ENCODE results near the gene A3GALT2. TPM values are rescaled to one million over a fixed set of nuclear protein-coding genes. Genes with fewer than 3 reads are reported as not detected.
A peak's percentile ranks its signal among the peaks of the same experiment; 100 is the strongest.

A3GALT2 gene
- total and polyA plus RNA-seq, 9 of the 15 experiments (the other 6 are each of a cell fraction or from before 2014, with no cell fraction given): not detected

GRCh38 chr1:33349778-33350610 lies 29.1 kb upstream of the A3GALT2 start (continued):
- TF ChIP-seq DLX4 (CRISPR knock-in tag; IDR thresholded peaks at IDR 0.05) (no peak), SMARCA4 (IDR thresholded peaks at IDR 0.05) (peak; percentile 67), ZNF140 (CRISPR knock-in tag; IDR thresholded peaks at IDR 0.05) (no peak), THRB (CRISPR knock-in tag; conservative IDR thresholded peaks at IDR 0.05) (0 out of 2 replicates have a peak, but pooled peaks have one; percentile 75), LCOR (CRISPR knock-in tag; IDR thresholded peaks at IDR 0.05) (peak; percentile 50; the same call in 1 of the 2 replicates), HNRNPK (IDR thresholded peaks at IDR 0.05; ENCODE audit: low read depth, low read length, poor library complexity, severe bottlenecking) (no peak), RAD51 (IDR thresholded peaks at IDR 0.05; ENCODE audit: borderline replicate concordance, low read depth) (no peak), ZNF785 (CRISPR knock-in tag; IDR thresholded peaks at IDR 0.05) (no peak), ZNF699 (CRISPR knock-in tag; IDR thresholded peaks at IDR 0.05; ENCODE audit: insufficient replicate concordance) (no peak), CREB1 (IDR thresholded peaks at IDR 0.05) (no peak), CREB1 (CRISPR knock-in tag; IDR thresholded peaks at IDR 0.05) (no peak; the same call in 1 of the 2 replicates), MBD1 (CRISPR knock-in tag; IDR thresholded peaks at IDR 0.05) (no peak), HDAC8 (tag; IDR thresholded peaks at IDR 0.05) (peak; percentile 90), GABPB1 (CRISPR knock-in tag; IDR thresholded peaks at IDR 0.05) (peak; percentile 43; the same call in 1 of the 2 replicates), ZNF41 (CRISPR knock-in tag; conservative IDR thresholded peaks at IDR 0.05) (no peak), GATA2 (CRISPR knock-in tag; IDR thresholded peaks at IDR 0.05) (no peak), KDM1A (IDR thresholded peaks at IDR 0.05) (no peak), CCAR2 (IDR thresholded peaks at IDR 0.05; ENCODE audit: low read depth, low read length) (no peak), MTA3 (IDR thresholded peaks at IDR 0.05; ENCODE audit: borderline replicate concordance) (peak; percentile 91; the same call in 1 of the 2 replicates), ETS2 (tag; IDR thresholded peaks at IDR 0.05; ENCODE audit: borderline replicate concordance, poor library complexity, severe bottlenecking) (no peak), MEIS2 (IDR thresholded peaks at IDR 0.05; ENCODE audit: partially characterized antibody) (no peak)
- TF ChIP-seq, protein P1, sequence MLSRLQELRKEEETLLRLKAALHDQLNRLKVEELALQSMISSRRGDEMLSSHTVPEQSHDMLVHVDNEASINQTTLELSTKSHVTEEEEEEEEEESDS (CRISPR knock-in tag; IDR thresholded peaks at IDR 0.05): no peak
- TF ChIP-seq, protein P2, sequence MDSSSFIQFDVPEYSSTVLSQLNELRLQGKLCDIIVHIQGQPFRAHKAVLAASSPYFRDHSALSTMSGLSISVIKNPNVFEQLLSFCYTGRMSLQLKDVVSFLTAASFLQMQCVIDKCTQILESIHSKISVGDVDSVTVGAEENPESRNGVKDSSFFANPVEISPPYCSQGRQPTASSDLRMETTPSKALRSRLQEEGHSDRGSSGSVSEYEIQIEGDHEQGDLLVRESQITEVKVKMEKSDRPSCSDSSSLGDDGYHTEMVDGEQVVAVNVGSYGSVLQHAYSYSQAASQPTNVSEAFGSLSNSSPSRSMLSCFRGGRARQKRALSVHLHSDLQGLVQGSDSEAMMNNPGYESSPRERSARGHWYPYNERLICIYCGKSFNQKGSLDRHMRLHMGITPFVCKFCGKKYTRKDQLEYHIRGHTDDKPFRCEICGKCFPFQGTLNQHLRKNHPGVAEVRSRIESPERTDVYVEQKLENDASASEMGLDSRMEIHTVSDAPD (CRISPR knock-in tag; IDR thresholded peaks at IDR 0.05): no peak
